ENCODE data around the gene GBP6.
"Not testable (repeated sequence)": the region's sequence is repeated elsewhere in the genome, so short reads cannot be mapped to it uniquely, and the experiment has no call there.

Gene GBP6

DNA sequence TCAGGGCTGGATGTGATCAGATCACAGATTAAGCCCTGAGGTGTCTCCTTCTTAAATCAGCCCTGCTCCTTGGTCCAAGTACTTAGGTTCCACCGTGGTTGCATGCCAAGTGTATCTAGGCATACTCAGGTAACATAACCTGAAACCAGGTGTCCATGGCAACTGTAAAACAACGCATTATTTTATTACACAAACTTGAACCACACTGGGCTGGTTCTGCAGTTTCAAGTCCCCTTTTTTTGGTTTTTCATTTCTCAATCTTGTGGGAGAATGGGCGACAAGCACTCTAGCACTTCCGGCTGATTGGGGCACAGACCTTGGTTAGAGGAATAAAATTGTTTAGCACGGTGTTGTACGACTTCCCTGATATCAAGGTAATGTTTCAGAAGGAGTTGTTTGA, 65.2 kb downstream of the GBP6 start:
- Histone ChIP-seq H3K36me3 (no peaks in the 10 kb centered on the region), H3K27ac (no peak overlapping the region), H3K27me3 (ENCODE audit: insufficient read depth, low read depth, severe bottlenecking) (no peaks in the 10 kb centered on the region), H3K9me3 (ENCODE audit: severe bottlenecking) (no peaks in the 10 kb centered on the region), H3K4me3 (ENCODE audit: low read depth, low read length) (no peak overlapping the region)
- TF ChIP-seq, protein P1, sequence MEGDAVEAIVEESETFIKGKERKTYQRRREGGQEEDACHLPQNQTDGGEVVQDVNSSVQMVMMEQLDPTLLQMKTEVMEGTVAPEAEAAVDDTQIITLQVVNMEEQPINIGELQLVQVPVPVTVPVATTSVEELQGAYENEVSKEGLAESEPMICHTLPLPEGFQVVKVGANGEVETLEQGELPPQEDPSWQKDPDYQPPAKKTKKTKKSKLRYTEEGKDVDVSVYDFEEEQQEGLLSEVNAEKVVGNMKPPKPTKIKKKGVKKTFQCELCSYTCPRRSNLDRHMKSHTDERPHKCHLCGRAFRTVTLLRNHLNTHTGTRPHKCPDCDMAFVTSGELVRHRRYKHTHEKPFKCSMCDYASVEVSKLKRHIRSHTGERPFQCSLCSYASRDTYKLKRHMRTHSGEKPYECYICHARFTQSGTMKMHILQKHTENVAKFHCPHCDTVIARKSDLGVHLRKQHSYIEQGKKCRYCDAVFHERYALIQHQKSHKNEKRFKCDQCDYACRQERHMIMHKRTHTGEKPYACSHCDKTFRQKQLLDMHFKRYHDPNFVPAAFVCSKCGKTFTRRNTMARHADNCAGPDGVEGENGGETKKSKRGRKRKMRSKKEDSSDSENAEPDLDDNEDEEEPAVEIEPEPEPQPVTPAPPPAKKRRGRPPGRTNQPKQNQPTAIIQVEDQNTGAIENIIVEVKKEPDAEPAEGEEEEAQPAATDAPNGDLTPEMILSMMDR (IDR thresholded peaks at IDR 0.05; ENCODE audit: low read depth, low read length), result no peak
- DNase-seq, result no peak

DNA sequence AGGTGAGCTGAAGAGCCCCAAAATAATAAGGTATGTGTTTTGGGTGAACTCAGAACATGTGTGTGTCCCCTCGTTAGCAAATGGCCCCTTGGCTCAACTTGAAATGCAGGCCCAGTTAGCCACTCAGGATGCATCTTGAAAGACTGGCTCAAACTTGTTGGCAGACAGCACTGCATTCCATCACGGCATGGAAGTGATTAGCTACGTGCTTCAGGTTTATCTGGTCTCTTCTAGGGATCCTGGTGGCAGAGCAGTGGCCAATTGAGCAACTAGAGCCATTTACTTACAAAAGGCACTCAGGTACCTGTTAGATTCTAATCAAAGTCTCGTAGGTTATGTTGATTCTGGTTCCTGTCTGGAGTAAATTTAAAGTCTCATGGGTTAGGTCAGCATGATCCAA, 65.8 kb downstream of the GBP6 start:
- DNase-seq; H3K9me3 ChIP-seq (ENCODE audit: severe bottlenecking); H3K4me3 ChIP-seq (ENCODE audit: low read depth, low read length); H3K36me3 ChIP-seq; H3K27ac ChIP-seq; H3K27me3 ChIP-seq (ENCODE audit: insufficient read depth, low read depth, severe bottlenecking): not testable (repeated sequence)

DNA sequence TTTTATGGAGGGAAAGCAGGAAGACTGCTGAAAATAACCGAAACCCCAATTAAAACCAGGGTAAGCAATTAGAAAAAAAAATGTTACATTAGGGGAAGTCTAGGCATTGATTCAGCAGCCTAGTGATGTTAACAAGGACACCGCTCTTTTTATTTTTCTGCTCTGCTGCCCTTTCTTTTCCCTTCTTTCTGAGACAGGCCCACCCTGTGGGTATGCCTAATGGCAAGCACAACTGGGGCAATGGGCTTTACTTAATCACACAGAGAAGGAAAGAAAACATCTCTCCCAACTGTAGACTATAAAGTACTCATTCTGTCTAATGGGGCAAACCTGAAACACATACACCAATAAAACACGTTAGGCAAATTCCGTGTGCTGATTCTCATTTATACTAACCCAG, 69.6 kb downstream of the GBP6 start:
- H3K36me3 ChIP-seq, result no peaks in the 10 kb centered on the region

DNA sequence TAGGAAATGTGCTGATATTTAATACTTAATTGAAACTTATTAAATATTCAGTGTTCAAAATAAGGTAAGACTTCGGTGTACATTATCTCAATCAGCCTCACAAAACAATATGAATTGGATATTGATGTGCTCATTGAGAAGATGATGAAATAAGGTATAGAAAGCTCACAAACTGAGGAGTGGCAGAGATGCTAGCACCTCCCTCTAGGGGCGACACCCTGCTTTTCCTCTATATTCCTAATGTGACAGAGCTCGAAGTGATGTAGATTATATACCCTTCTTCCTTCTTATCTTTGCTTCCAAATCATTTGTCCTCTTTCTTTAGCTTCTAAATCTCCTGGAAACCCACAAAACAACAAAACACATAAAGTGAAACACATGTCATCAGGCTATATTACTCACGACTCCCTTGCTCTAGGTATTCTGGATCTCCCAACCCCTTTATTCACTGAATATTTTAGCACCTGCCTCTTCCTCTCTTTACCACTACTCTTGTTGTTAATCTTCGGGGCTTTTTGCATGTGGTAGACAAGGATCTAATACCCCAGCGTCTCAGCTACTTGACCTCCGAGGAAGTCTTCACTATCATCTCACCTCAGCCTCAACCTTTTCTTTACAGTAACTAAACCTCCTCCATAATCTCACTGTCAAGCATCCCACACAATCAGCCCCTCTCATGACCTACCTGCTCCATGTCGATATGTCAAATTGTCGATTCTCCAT, 70.4 kb downstream of the GBP6 start:
- not testable (repeated sequence) for H3K4me3 ChIP-seq (ENCODE audit: low read depth, low read length); H3K27ac ChIP-seq; H3K36me3 ChIP-seq; DNase-seq; H3K27me3 ChIP-seq (ENCODE audit: insufficient read depth, low read depth, severe bottlenecking); H3K9me3 ChIP-seq (ENCODE audit: severe bottlenecking)

More for the DNA sequence above, 69.6 kb downstream of the GBP6 start:
- Histone ChIP-seq H3K9me3 (ENCODE audit: severe bottlenecking) (no peaks in the 10 kb centered on the region), H3K27ac (no peak overlapping the region), H3K4me3 (ENCODE audit: low read depth, low read length) (no peak overlapping the region), H3K27me3 (ENCODE audit: insufficient read depth, low read depth, severe bottlenecking) (peaks cover 3% of the 10 kb centered on the region)
- TF ChIP-seq, protein P1 (IDR thresholded peaks at IDR 0.05; ENCODE audit: low read depth, low read length), result no peak
- no peak for DNase-seq

All from WERI-Rb-1 (cell line).